Fibroblast of lung (primary cell): Measurements from ENCODE around the gene TBX19.

Experiments used
- EZH2 ChIP-seq: IDR thresholded peaks from 2 replicates; pipeline ENCODE4 v1.5.1; 2012; ENCODE audit warnings: low read length, control low read depth, mild to moderate bottlenecking; ENCODE audit errors: missing control alignments
- TF ChIP-seq, protein P1 (sequence below), 2 donors: IDR thresholded peaks in 1 of 2; conservative IDR thresholded peaks in 1 of 2; 1 replicate in 1 of 2; 2 replicates in 1 of 2; pipeline ENCODE4 v1.5.1; 2011 to 2012; ENCODE audit warnings: low read length in 2 of 2, control low read depth in 1 of 2, inconsistent platforms in 1 of 2, low read depth in 1 of 2, mild to moderate bottlenecking in 1 of 2

DNA sequence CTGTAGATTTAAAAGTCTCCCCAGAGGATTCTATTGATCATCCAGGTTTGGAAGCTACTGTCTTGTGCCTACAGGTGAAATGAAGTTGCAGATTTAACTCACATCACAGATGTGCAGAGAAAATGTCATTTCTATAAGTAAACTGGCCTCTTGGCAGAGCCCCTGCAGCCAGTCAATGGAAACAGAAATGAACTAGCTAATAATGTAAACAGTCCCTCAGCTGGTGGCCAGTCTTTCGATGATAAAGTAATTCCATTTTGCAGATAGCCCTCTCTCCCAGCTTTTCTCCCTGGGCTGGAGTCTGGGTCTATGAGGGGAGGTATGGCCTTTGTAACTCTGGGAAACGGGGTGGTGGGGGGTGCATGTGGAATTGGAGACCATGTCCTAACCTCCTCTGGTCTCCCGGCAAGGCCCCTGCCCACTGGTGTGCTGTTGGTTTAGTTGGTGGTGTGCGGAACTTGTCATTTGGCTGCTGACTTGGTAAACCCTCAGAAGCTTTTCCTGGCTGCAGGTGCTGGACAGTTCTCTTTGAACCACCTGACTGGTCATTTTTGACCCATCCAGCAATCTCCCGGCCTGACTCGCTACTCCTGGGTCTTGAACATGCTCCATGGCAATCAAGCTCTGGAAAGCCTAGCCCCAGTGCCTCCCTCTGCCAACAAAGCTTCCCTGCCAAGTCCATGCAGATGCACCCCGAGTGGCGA is 14.9 kb downstream of the TBX19 start:
- TF ChIP-seq, protein P1, sequence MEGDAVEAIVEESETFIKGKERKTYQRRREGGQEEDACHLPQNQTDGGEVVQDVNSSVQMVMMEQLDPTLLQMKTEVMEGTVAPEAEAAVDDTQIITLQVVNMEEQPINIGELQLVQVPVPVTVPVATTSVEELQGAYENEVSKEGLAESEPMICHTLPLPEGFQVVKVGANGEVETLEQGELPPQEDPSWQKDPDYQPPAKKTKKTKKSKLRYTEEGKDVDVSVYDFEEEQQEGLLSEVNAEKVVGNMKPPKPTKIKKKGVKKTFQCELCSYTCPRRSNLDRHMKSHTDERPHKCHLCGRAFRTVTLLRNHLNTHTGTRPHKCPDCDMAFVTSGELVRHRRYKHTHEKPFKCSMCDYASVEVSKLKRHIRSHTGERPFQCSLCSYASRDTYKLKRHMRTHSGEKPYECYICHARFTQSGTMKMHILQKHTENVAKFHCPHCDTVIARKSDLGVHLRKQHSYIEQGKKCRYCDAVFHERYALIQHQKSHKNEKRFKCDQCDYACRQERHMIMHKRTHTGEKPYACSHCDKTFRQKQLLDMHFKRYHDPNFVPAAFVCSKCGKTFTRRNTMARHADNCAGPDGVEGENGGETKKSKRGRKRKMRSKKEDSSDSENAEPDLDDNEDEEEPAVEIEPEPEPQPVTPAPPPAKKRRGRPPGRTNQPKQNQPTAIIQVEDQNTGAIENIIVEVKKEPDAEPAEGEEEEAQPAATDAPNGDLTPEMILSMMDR (conservative IDR thresholded peaks at IDR 0.05 in 1 of 2, IDR thresholded peaks at IDR 0.05 in 1 of 2; ENCODE audit: low read depth in 1 of 2, low read length in 2 of 2): no peak
- no peak for TF ChIP-seq EZH2
